Measurements from ENCODE around the gene GSG1L. TPM values are rescaled to one million over a fixed set of nuclear protein-coding genes. Genes with fewer than 3 reads are reported as not detected.

Gene GSG1L
- polyA plus RNA-seq, 3 donors, result not detected

DNA sequence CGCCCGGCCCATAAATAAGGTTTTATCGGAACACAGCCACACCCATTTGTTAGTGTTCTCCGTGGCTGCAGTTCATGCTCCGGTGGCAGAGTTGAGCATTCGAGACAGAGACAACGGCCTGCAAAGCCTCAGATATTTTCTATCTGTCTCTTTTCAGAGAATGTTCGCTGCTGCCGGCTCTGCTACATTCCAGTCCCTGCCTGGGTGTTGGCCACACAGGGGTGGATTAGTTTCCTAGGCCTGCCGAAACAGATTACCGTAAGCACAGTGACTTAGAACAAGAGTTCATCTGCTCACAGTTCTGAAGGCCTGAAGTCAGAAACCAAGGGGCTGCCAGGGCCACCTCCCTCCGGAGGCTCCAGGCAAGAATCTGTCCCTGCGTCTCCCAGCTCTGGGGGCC is 19.1 kb upstream of the GSG1L start:
- WGBS (ENCODE audit: insufficient coverage), result 99% methylated on average over 8 of the region's 13 CpGs
- no peaks in the 10 kb centered on the region for H3K36me3 Mint-ChIP-seq
- H3K4me3 Mint-ChIP-seq, result no peak overlapping the region
- H3K9me3 Mint-ChIP-seq, result no peaks in the 10 kb centered on the region
- Histone ChIP-seq H3K4me3 (replicated peaks in 1 of 3; ENCODE audit: low read depth in 2 of 3, low read length in 3 of 3) (no peak overlapping the region), H3K27me3 (ENCODE audit: control insufficient read depth in 2 of 2, insufficient read depth in 2 of 2, low read length in 2 of 2) (no peaks in the 10 kb centered on the region), H3K36me3 (replicated peaks in 1 of 2; ENCODE audit: control insufficient read depth in 1 of 2, insufficient read depth in 2 of 2, low read length in 2 of 2) (no peaks in the 10 kb centered on the region), H3K4me1 (ENCODE audit: control insufficient read depth in 1 of 2, insufficient read depth in 2 of 2, low read length in 2 of 2) (no peaks in the 10 kb centered on the region), H3K27ac (ENCODE audit: low read depth in 1 of 2, low read length in 2 of 2) (no peak overlapping the region), H3K79me2 (ENCODE audit: insufficient read depth, low read length) (no peaks in the 10 kb centered on the region), H3K4me2 (replicated peaks; ENCODE audit: extremely low read depth, low read length, poor library complexity, severe bottlenecking) (no peak overlapping the region), H3K9me3 (replicated peaks in 1 of 2; ENCODE audit: control insufficient read depth in 1 of 2, insufficient read depth in 1 of 2, low read length in 2 of 2) (no peaks in the 10 kb centered on the region), H4K20me1 (ENCODE audit: insufficient read depth, low read length) (no peaks in the 10 kb centered on the region), H2AFZ (ENCODE audit: insufficient read depth, low read depth, low read length, poor library complexity, severe bottlenecking) (no peak overlapping the region), H3K9ac (ENCODE audit: insufficient read depth, low read length, poor library complexity, severe bottlenecking) (no peak overlapping the region)
- intact Hi-C loops (cut with micrococcal nuclease), result no loop called here
- TF ChIP-seq, protein P1, sequence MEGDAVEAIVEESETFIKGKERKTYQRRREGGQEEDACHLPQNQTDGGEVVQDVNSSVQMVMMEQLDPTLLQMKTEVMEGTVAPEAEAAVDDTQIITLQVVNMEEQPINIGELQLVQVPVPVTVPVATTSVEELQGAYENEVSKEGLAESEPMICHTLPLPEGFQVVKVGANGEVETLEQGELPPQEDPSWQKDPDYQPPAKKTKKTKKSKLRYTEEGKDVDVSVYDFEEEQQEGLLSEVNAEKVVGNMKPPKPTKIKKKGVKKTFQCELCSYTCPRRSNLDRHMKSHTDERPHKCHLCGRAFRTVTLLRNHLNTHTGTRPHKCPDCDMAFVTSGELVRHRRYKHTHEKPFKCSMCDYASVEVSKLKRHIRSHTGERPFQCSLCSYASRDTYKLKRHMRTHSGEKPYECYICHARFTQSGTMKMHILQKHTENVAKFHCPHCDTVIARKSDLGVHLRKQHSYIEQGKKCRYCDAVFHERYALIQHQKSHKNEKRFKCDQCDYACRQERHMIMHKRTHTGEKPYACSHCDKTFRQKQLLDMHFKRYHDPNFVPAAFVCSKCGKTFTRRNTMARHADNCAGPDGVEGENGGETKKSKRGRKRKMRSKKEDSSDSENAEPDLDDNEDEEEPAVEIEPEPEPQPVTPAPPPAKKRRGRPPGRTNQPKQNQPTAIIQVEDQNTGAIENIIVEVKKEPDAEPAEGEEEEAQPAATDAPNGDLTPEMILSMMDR (IDR thresholded peaks at IDR 0.05), result no peak
- H3K27ac Mint-ChIP-seq, result no peak overlapping the region
- peaks cover 4 to 6% (median 5%) of the 10 kb centered on the region in 3 donors for H3K27me3 Mint-ChIP-seq (ENCODE audit: low read depth in 3 of 3)
- H3K4me1 Mint-ChIP-seq, result no peaks in the 10 kb centered on the region
- DNase-seq, result no peak

DNA sequence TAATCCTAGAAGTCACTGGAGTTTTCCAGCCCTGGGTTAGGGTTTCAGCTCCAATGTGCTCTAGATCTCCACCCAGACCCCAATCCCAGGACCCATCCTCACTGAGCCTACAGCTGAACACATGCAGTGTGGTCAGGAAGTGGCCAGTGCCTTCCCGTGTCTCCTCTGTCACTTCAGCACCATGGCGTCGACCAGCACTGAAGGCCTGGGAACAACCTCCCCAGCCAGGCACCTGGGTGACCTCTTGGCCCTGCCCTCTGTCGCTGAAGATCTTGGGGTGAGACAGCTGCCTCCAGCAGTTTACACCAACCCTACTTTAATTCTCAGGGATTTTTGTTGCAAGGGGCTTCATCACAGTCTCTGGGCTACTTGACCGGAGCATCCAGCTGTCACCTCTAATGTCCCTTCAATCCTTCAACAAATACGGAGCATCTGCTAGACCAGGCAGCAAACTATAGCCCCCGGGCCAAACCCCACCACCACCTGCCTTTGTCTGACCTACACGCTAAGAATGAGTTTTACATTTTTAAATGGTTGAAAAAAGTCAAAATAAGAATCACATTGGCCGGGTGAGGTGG is 18.0 kb upstream of the GSG1L start:
- intact Hi-C loops (cut with micrococcal nuclease), result no loop called here
- Histone ChIP-seq H3K4me2 (replicated peaks; ENCODE audit: extremely low read depth, low read length, poor library complexity, severe bottlenecking) (no peak overlapping the region), H2AFZ (ENCODE audit: insufficient read depth, low read depth, low read length, poor library complexity, severe bottlenecking) (no peak overlapping the region), H3K4me1 (ENCODE audit: control insufficient read depth in 1 of 2, insufficient read depth in 2 of 2, low read length in 2 of 2) (no peaks in the 10 kb centered on the region), H3K36me3 (replicated peaks in 1 of 2; ENCODE audit: control insufficient read depth in 1 of 2, insufficient read depth in 2 of 2, low read length in 2 of 2) (no peaks in the 10 kb centered on the region), H3K27ac (ENCODE audit: low read depth in 1 of 2, low read length in 2 of 2) (no peak overlapping the region), H3K9me3 (replicated peaks in 1 of 2; ENCODE audit: control insufficient read depth in 1 of 2, insufficient read depth in 1 of 2, low read length in 2 of 2) (no peaks in the 10 kb centered on the region), H3K9ac (ENCODE audit: insufficient read depth, low read length, poor library complexity, severe bottlenecking) (no peak overlapping the region), H4K20me1 (ENCODE audit: insufficient read depth, low read length) (no peaks in the 10 kb centered on the region), H3K79me2 (ENCODE audit: insufficient read depth, low read length) (no peaks in the 10 kb centered on the region), H3K27me3 (ENCODE audit: control insufficient read depth in 2 of 2, insufficient read depth in 2 of 2, low read length in 2 of 2) (no peaks in the 10 kb centered on the region), H3K4me3 (replicated peaks in 1 of 3; ENCODE audit: low read depth in 2 of 3, low read length in 3 of 3) (no peak overlapping the region)
- Mint-ChIP-seq H3K27ac (no peak overlapping the region), H3K27me3 (ENCODE audit: low read depth in 3 of 3) (peaks cover 4 to 6% (median 5%) of the 10 kb centered on the region in 3 donors), H3K9me3 (no peaks in the 10 kb centered on the region), H3K4me3 (no peak overlapping the region), H3K36me3 (no peaks in the 10 kb centered on the region), H3K4me1 (no peaks in the 10 kb centered on the region)
- TF ChIP-seq, protein P1 (IDR thresholded peaks at IDR 0.05), result no peak
- whole genome bisulfite sequencing (ENCODE audit: insufficient coverage), result 76% methylated on average over 6 of the region's 9 CpGs
- no peak for DNase-seq

All from CD14-positive monocyte (primary cell).